ENCODE results near the gene SND1. TPM values are rescaled to one million over a fixed set of nuclear protein-coding genes. Genes with fewer than 3 reads are reported as not detected.

The SND1 gene
- total and polyA plus RNA-seq, 2 donors from 2014 or later: 83.0 to 154 TPM

- Histone ChIP-seq H3K4me1 (ENCODE audit: control insufficient read depth in 2 of 3, insufficient read depth in 2 of 3, low read depth in 1 of 3, low read length in 3 of 3) (no peaks in the 10 kb centered on the region), H3K4me3 (ENCODE audit: low read length in 3 of 3) (no peak overlapping the region), H3K27ac (ENCODE audit: low read depth in 2 of 2, low read length in 2 of 2) (no peak overlapping the region), H3K36me3 (ENCODE audit: control insufficient read depth in 2 of 3, insufficient read depth in 3 of 3, low read length in 3 of 3) (no peaks in the 10 kb centered on the region), H3K9me3 (ENCODE audit: control insufficient read depth in 2 of 3, insufficient read depth in 1 of 3, low read length in 3 of 3) (no peaks in the 10 kb centered on the region), H3K9ac (ENCODE audit: low read length in 3 of 3) (no peak overlapping the region), H3K27me3 (ENCODE audit: control insufficient read depth, insufficient read depth, low read length) (no peaks in the 10 kb centered on the region)
- DNase-seq (no peak), FAIRE-seq (no peak)
- TF ChIP-seq CTCF (IDR thresholded peaks at IDR 0.05; ENCODE audit: borderline replicate concordance, extremely low read depth, insufficient read depth): no peak
- intact Hi-C loops (cut with DNase I): no loop called here
These were observed 294.9 kb downstream of the SND1 start for GRCh38 chr7:127946847-127947246.

- Histone ChIP-seq H3K9me3 (ENCODE audit: control insufficient read depth in 2 of 3, insufficient read depth in 1 of 3, low read length in 3 of 3) (no peaks in the 10 kb centered on the region), H3K4me1 (ENCODE audit: control insufficient read depth in 2 of 3, insufficient read depth in 2 of 3, low read depth in 1 of 3, low read length in 3 of 3) (no peaks in the 10 kb centered on the region), H3K4me3 (ENCODE audit: low read length in 3 of 3) (no peak overlapping the region), H3K9ac (ENCODE audit: low read length in 3 of 3) (no peak overlapping the region), H3K27ac (ENCODE audit: low read depth in 2 of 2, low read length in 2 of 2) (no peak overlapping the region), H3K36me3 (ENCODE audit: control insufficient read depth in 2 of 3, insufficient read depth in 3 of 3, low read length in 3 of 3) (no peaks in the 10 kb centered on the region), H3K27me3 (ENCODE audit: control insufficient read depth, insufficient read depth, low read length) (no peaks in the 10 kb centered on the region)
- no peak for TF ChIP-seq CTCF (IDR thresholded peaks at IDR 0.05; ENCODE audit: borderline replicate concordance, extremely low read depth, insufficient read depth)
- FAIRE-seq (no peak), DNase-seq (no peak)
- intact Hi-C loops (cut with DNase I): no loop called here
These were observed 296.3 kb downstream of the SND1 start for GRCh38 chr7:127948312-127948711.

GRCh38 chr7:127948930-127949329, 296.9 kb downstream of the SND1 start:
- intact Hi-C loops (cut with DNase I): no loop called here
- no peak for TF ChIP-seq CTCF (IDR thresholded peaks at IDR 0.05; ENCODE audit: borderline replicate concordance, extremely low read depth, insufficient read depth)
- Histone ChIP-seq H3K27me3 (ENCODE audit: control insufficient read depth, insufficient read depth, low read length) (no peaks in the 10 kb centered on the region), H3K27ac (ENCODE audit: low read depth in 2 of 2, low read length in 2 of 2) (no peak overlapping the region), H3K4me1 (ENCODE audit: control insufficient read depth in 2 of 3, insufficient read depth in 2 of 3, low read depth in 1 of 3, low read length in 3 of 3) (peaks cover 0 to under 1% (median 0%) of the 10 kb centered on the region in 3 donors), H3K9ac (ENCODE audit: low read length in 3 of 3) (no peak overlapping the region), H3K9me3 (ENCODE audit: control insufficient read depth in 2 of 3, insufficient read depth in 1 of 3, low read length in 3 of 3) (no peaks in the 10 kb centered on the region), H3K36me3 (ENCODE audit: control insufficient read depth in 2 of 3, insufficient read depth in 3 of 3, low read length in 3 of 3) (no peaks in the 10 kb centered on the region), H3K4me3 (ENCODE audit: low read length in 3 of 3) (no peak overlapping the region)
- FAIRE-seq: no peak
- DNase-seq: no peak

- Histone ChIP-seq H3K9ac (ENCODE audit: low read length in 3 of 3) (no peak overlapping the region), H3K9me3 (ENCODE audit: control insufficient read depth in 2 of 3, insufficient read depth in 1 of 3, low read length in 3 of 3) (no peaks in the 10 kb centered on the region), H3K4me3 (ENCODE audit: low read length in 3 of 3) (no peak overlapping the region), H3K27ac (ENCODE audit: low read depth in 2 of 2, low read length in 2 of 2) (no peak overlapping the region), H3K36me3 (ENCODE audit: control insufficient read depth in 2 of 3, insufficient read depth in 3 of 3, low read length in 3 of 3) (no peaks in the 10 kb centered on the region), H3K27me3 (ENCODE audit: control insufficient read depth, insufficient read depth, low read length) (no peaks in the 10 kb centered on the region), H3K4me1 (ENCODE audit: control insufficient read depth in 2 of 3, insufficient read depth in 2 of 3, low read depth in 1 of 3, low read length in 3 of 3) (peaks cover 0 to 4% (median 0%) of the 10 kb centered on the region in 3 donors)
- intact Hi-C loops (cut with DNase I): no loop called here
- DNase-seq (peak in 1 of 5 donors; percentile 17), FAIRE-seq (no peak)
- no peak for TF ChIP-seq CTCF (IDR thresholded peaks at IDR 0.05; ENCODE audit: borderline replicate concordance, extremely low read depth, insufficient read depth)
These were observed 297.8 kb downstream of the SND1 start for GRCh38 chr7:127949769-127950222.

Measured in kidney (tissue), 14 donors.